ENCODE results near the gene GLTPD2.

DNA sequence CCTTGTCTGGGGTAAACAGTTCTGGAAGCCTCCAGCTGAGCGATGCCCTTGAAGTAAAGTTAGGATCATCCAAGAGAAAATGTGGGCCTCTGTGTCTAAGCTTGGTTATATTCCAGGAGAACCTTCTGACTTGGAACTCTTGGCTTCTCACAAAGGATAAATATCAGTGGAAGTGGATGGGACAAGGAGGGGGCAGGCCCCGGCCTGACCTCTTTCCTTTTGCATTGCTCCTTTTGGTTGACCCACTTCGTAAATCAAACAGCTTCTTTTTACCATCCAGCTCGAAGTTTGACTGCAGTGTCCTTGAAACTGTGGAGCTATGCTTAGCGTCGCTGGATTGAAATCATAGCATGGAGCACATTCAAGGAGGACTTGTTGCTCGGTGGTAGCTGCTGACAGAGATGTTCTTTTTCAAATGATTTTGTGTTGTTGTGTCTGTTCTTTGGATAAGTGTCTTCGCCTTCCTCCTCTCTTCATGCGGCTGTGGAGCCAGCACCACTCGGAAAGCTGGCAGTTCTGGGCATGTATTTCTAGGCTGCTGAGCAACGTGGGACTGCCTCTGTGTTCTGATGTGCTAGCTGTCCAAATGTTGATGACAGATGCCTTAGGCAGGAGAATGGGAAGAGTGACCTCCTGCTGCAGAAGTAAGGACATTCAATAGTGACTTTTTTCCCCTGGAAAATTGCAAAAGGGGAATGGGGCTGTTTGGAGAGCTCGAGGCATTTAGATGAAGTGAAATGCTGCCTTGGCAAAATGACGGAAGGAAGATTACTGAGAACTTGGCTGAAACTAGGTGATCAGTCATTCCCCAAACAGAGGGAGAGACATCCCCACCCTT is 48.9 kb downstream of the GLTPD2 start:
- TF ChIP-seq, protein P1, sequence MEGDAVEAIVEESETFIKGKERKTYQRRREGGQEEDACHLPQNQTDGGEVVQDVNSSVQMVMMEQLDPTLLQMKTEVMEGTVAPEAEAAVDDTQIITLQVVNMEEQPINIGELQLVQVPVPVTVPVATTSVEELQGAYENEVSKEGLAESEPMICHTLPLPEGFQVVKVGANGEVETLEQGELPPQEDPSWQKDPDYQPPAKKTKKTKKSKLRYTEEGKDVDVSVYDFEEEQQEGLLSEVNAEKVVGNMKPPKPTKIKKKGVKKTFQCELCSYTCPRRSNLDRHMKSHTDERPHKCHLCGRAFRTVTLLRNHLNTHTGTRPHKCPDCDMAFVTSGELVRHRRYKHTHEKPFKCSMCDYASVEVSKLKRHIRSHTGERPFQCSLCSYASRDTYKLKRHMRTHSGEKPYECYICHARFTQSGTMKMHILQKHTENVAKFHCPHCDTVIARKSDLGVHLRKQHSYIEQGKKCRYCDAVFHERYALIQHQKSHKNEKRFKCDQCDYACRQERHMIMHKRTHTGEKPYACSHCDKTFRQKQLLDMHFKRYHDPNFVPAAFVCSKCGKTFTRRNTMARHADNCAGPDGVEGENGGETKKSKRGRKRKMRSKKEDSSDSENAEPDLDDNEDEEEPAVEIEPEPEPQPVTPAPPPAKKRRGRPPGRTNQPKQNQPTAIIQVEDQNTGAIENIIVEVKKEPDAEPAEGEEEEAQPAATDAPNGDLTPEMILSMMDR (IDR thresholded peaks at IDR 0.05; ENCODE audit: low read depth, low read length), result no peak
- TF ChIP-seq POLR2A (IDR thresholded peaks at IDR 0.05; ENCODE audit: extremely low read depth, insufficient read length), result no peak
- TF ChIP-seq, protein P2, sequence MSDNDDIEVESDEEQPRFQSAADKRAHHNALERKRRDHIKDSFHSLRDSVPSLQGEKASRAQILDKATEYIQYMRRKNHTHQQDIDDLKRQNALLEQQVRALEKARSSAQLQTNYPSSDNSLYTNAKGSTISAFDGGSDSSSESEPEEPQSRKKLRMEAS (IDR thresholded peaks at IDR 0.05; ENCODE audit: low read depth, low read length), result no peak

Data from NB4 (cell line).